Pancreas (tissue), 10 donors: ENCODE measurements around the gene RCN1. TPM values are rescaled to one million over a fixed set of nuclear protein-coding genes. Genes with fewer than 3 reads are reported as not detected.

ENCODE experiments used
- ATAC-seq, 4 donors: fragments of 200-7000 bp; cut with Tn5 transposase; one replicate each; pipeline versions ENCODE4 v1.8.0 to v1.9.1; 2020; ENCODE audit warnings: mild to moderate bottlenecking in 4 of 4, moderate library complexity in 4 of 4
- DNase-seq, 6 donors: peaks; one replicate each; pipeline ENCODE4 v3.0.0-alpha.2; 2020
- FAIRE-seq: peaks from 2 replicates; lab custom pipeline; 2012; peaks lifted over from hg19 to GRCh38; lab: Jason Lieb, UNC
- H3K27ac ChIP-seq, 4 donors: fragments of 200-600 bp; sonication (generic); 1 replicate in 3 of 4; 2 replicates in 1 of 4; pipeline versions ENCODE4 v1.5.0 to v1.8.0; 2020
- H3K27me3 ChIP-seq, 4 donors: fragments of 200-600 bp; one replicate each; pipeline ENCODE4 v1.8.0; 2021
- H3K36me3 ChIP-seq, 3 donors: fragments of 200-600 bp; sonication (generic) in 1 of 3; one replicate each; pipeline versions ENCODE4 v1.5.0 to v1.8.0; 2020 to 2021
- H3K4me1 ChIP-seq, 3 donors: fragments of 200-600 bp; one replicate each; pipeline ENCODE4 v1.8.0; 2021
- H3K4me3 ChIP-seq, 4 donors: fragments of 200-600 bp; sonication (generic) in 2 of 4; one replicate each; pipeline versions ENCODE4 v1.5.0 to v1.8.0; 2020 to 2021
- H3K9me3 ChIP-seq, 4 donors: fragments of 200-600 bp; one replicate each; pipeline ENCODE4 v1.8.0; 2021
- CTCF ChIP-seq, 4 donors: fragments of 200-600 bp; sonication (generic) in 3 of 4; IDR thresholded peaks; one replicate each; pipeline versions ENCODE4 v1.5.0 to v1.8.0; 2021; ENCODE audit warnings: antibody characterized with exemption in 4 of 4
- WGBS, 2 donors: extraction: QIAGEN DNeasy Blood & Tissue Kit; methylation state at CpG; one replicate each; pipeline ENCODE4 v1.1.7; 2013; 5-methylcytosine and 5-hydroxymethylcytosine counted together
- intact Hi-C, 3 donors: fragments of 100-400 bp; cut with DNase I; formaldehyde crosslinking; loops; one replicate each; pipeline versions ENCODE4 v1.11.1 to v1.14.2; 2022
- polyA plus RNA-seq, 2 donors: library from polyadenylated mRNA; stranded (reverse); fragments of 200-250 nt; gene quantifications; one replicate each; pipeline ENCODE4 v1.2.3, GENCODE V29; 2013
- total RNA-seq, 6 donors: library from RNA; stranded (reverse); fragmentation: NEBNext Ultra II Directional in 4 of 6; extraction: Animal tissue kit (Norgen Biotek cat#: 25700) in 4 of 6; gene quantifications; one replicate each; pipeline versions ENCODE4 v1.2.1 to v1.2.4, GENCODE V29; 2021 to 2023
- donor health status: healthy with polysubstance abuse.
- donor health status: DM: no; HTN: no; CAD: no; lungs with moderate emphysema.
- donor health status: DM: no; HTN: no; CAD: no.
- donor health status: control.
- donor health status: control.
- donor health status: Bipolar disorder and iron deficiency.
- donor health status: DM: yes; HTN: yes; CAD: no.
- donor health status: DM: no; HTN: no; CAD: no.
- donor health status: DM: no; HTN: no; CAD: no.
- donor health status: DM: yes; HTN: yes; CAD: no.

The RCN1 gene
- total and polyA plus RNA-seq, 8 donors, result 9.6 to 39.3 (median 21.7) TPM

DNA sequence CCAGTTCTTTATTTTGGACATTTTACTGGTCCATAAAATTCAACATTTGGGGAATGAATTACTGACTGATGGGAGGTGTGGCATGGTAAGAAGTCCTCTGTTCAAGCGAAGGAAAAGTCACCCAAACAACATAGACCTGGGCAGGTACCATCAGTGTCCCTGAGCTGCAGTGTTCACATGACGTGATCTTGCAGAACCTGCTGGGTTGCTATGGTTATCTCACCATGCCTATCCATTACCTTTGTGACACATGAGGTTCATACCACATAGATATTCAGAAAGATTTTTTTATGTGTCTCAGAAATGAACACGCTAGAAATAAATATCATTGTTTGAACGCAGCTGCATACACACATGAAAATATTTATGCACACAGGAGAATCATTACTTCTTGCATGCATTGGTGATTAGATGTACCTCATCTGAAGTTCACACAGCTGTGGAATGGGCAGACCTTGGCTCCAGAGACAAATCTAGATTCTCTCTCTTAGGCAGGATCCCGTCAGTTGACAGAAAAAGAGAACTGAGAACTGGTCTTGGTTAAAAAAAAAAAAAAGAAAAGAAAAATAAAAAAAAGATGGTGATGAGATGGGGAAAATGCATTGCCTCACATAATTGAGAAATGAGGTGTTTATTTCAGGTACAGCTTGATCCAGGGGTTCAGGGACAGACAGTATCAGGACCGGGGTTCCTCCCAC, 21.4 kb upstream of the RCN1 start:
- no peak for FAIRE-seq
- Histone ChIP-seq H3K9me3 (no peaks in the 10 kb centered on the region), H3K4me1 (no peaks in the 10 kb centered on the region), H3K36me3 (no peaks in the 10 kb centered on the region), H3K27ac (no peak overlapping the region), H3K4me3 (no peak overlapping the region), H3K27me3 (no peaks in the 10 kb centered on the region)
- peak in 1 of 4 donors; percentile 31 for ATAC-seq
- no peak for TF ChIP-seq CTCF (IDR thresholded peaks at IDR 0.05)
- no peak for DNase-seq
- intact Hi-C loops, result no loop called here
- WGBS, 2 donors, result 35 to 39% methylated on average over 6 of the region's 6 CpGs

DNA sequence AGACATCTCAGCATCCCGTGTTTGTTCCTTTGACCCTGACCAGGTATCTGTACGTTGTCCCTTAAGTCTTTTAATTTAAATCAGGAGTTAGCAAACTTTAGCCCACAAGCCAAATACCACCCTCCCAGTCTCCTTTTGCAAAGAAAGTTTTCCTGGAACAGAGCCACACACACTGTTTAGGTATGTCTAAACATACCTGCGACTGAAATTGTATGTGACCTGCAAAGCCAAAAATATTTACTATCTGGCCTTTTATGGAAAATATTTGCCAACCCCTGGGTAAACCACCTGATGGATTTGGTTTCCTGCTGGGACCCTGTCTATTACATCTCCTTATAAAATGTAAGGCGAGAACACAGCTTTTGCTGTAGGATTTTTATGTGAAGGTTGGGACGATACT, 20.2 kb upstream of the RCN1 start:
- WGBS, 2 donors, result 43 to 51% methylated on average over 5 of the region's 5 CpGs
- no peak for TF ChIP-seq CTCF (IDR thresholded peaks at IDR 0.05)
- H3K9me3 ChIP-seq, result no peaks in the 10 kb centered on the region
- ATAC-seq, result no peak
- no peak for FAIRE-seq
- H3K27me3 ChIP-seq, result no peaks in the 10 kb centered on the region
- H3K4me3 ChIP-seq, result no peak overlapping the region
- DNase-seq, result no peak
- H3K4me1 ChIP-seq, result no peaks in the 10 kb centered on the region
- no peak overlapping the region for H3K27ac ChIP-seq
- intact Hi-C loops, result no loop called here
- H3K36me3 ChIP-seq, result no peaks in the 10 kb centered on the region

GRCh38 chr11:32071811-32072210, 19.1 kb upstream of the RCN1 start:
- WGBS, 2 donors, result 11 to 24% methylated on average over 4 of the region's 4 CpGs
- Histone ChIP-seq H3K4me3 (no peak overlapping the region), H3K27ac (no peak overlapping the region), H3K36me3 (no peaks in the 10 kb centered on the region), H3K27me3 (no peaks in the 10 kb centered on the region), H3K4me1 (no peaks in the 10 kb centered on the region), H3K9me3 (no peaks in the 10 kb centered on the region)
- DNase-seq, result no peak
- ATAC-seq, result peak in 2 of 4 donors; percentile 61 to 75
- intact Hi-C loops, result no loop called here
- peak in 1 of 4 donors; percentile 17 for TF ChIP-seq CTCF (IDR thresholded peaks at IDR 0.05)
- no peak for FAIRE-seq

GRCh38 chr11:32072872-32073643, 17.8 kb upstream of the RCN1 start:
- no peak for FAIRE-seq
- no peaks in the 10 kb centered on the region for H3K36me3 ChIP-seq
- no peak for TF ChIP-seq CTCF (IDR thresholded peaks at IDR 0.05)
- no peaks in the 10 kb centered on the region for H3K27me3 ChIP-seq
- 69 to 73% methylated on average over 12 of the region's 12 CpGs for WGBS, 2 donors
- intact Hi-C loops, result no loop called here
- H3K4me3 ChIP-seq, result no peak overlapping the region
- H3K27ac ChIP-seq, result no peak overlapping the region
- ATAC-seq, result no peak
- no peaks in the 10 kb centered on the region for H3K4me1 ChIP-seq
- no peak for DNase-seq
- H3K9me3 ChIP-seq, result no peaks in the 10 kb centered on the region

- Histone ChIP-seq H3K4me3 (no peak overlapping the region), H3K9me3 (no peaks in the 10 kb centered on the region), H3K27ac (no peak overlapping the region), H3K27me3 (no peaks in the 10 kb centered on the region), H3K4me1 (no peaks in the 10 kb centered on the region), H3K36me3 (no peaks in the 10 kb centered on the region)
- FAIRE-seq, result no peak
- TF ChIP-seq CTCF (IDR thresholded peaks at IDR 0.05), result no peak
- DNase-seq, result no peak
- intact Hi-C loops, result no loop called here
- no peak for ATAC-seq
- 88 to 95% methylated on average over 1 of the region's 1 CpG for WGBS, 2 donors
Measured at GRCh38 chr11:32073644-32074026, 17.2 kb upstream of the RCN1 start.
